HCT116 (cell line): ENCODE measurements around the gene CES5A. TPM values are rescaled to one million over a fixed set of nuclear protein-coding genes. Genes with fewer than 3 reads are reported as not detected.

Experiments used
- ATAC-seq: fragments of 200-7000 bp; cut with Tn5 transposase; 2 replicates; pipeline ENCODE4 v1.9.1; 2020; ENCODE audit warnings: mild to moderate bottlenecking, moderate library complexity
- BruUV-seq: library from RNA; stranded (reverse); fragments of 400-500 nt; replicated peaks from 2 replicates; lab custom pipeline; 2021; lab: Mats Ljungman, UMichigan
- CTCF ChIA-PET: fragments of 300-600 bp; sonication (Branson Sonifier 250); formaldehyde crosslinking; loops from one replicate; lab custom pipeline; 2021; ENCODE audit warnings: antibody characterized with exemption; lab: Charles Lee
- POLR2A ChIA-PET: fragments of 300-600, 350-600 bp; sonication (Branson Sonifier 250); formaldehyde crosslinking; loops from one replicate; lab custom pipeline; 2021; ENCODE audit warnings: antibody characterized with exemption; lab: Charles Lee
- RAD21 ChIA-PET, 2 experiments: fragments of 300-600 bp; sonication (Branson Sonifier 250); formaldehyde crosslinking; loops; one replicate each; lab custom pipeline; 2023; ENCODE audit warnings: low total read pairs in 2 of 2; ENCODE audit not compliant: uncharacterized antibody in 2 of 2, unreplicated experiment in 2 of 2, low non-redundant PET in 1 of 2; lab: Charles Lee
- DNase-seq: peaks from one replicate; pipeline ENCODE4 v3.0.0-alpha.2; 2010; ENCODE audit warnings: low read depth, low spot score
- H2AFZ ChIP-seq: fragments of 200-600 bp; shearing (Covaris generic), sonication (generic); 2 replicates; pipeline ENCODE4 v1.6.1; 2017; ENCODE audit warnings: low read depth, mixed run types, mixed read lengths, antibody characterized with exemption, low read length; ENCODE audit not compliant: poor library complexity, severe bottlenecking
- H3K27ac ChIP-seq: 2 replicates; pipeline ENCODE4 v1.5.1; 2012; ENCODE audit warnings: low read depth, low read length
- H3K27me3 ChIP-seq: fragments of 200-600 bp; sonication (generic); 2 replicates; pipeline ENCODE4 v1.6.1; 2016; ENCODE audit warnings: mixed run types, low read length, mixed read lengths; ENCODE audit not compliant: insufficient read depth
- H3K36me3 ChIP-seq, 2 experiments: fragments of 200-500 bp in 1 of 2; fragments of 200-600 bp in 1 of 2; sonication (Bioruptor generic) in 1 of 2; sonication (generic) in 1 of 2; 2 replicates each; pipeline versions ENCODE4 v1.5.1 to v1.6.1; 2014 to 2016; ENCODE audit warnings: low read length in 2 of 2, inconsistent platforms in 1 of 2, mixed read lengths in 1 of 2, mixed run types in 1 of 2; ENCODE audit not compliant: insufficient read depth in 2 of 2, control insufficient read depth in 1 of 2
- H3K4me1 ChIP-seq, 2 experiments: fragments of 200-600 bp in 1 of 2; sonication (generic) in 1 of 2; 2 replicates each; pipeline versions ENCODE4 v1.5.1 to v1.6.1; 2012 to 2017; ENCODE audit warnings: low read length in 2 of 2, inconsistent platforms in 1 of 2, mild to moderate bottlenecking in 1 of 2, mixed read lengths in 1 of 2, mixed run types in 1 of 2, moderate library complexity in 1 of 2; ENCODE audit not compliant: insufficient read depth in 2 of 2, control insufficient read depth in 1 of 2
- H3K4me2 ChIP-seq: fragments of 200-600 bp; sonication (generic); 2 replicates; pipeline ENCODE4 v1.6.1; 2017; ENCODE audit warnings: mixed run types, low read length, mixed read lengths
- H3K4me3 ChIP-seq, 2 experiments: fragments of 200-600 bp in 1 of 2; sonication (generic) in 1 of 2; replicated peaks in 1 of 2; 2 replicates each; pipeline ENCODE4 v1.5.1; 2011 to 2016; ENCODE audit warnings: low read length in 2 of 2, control low read depth in 1 of 2, low read depth in 1 of 2, mild to moderate bottlenecking in 1 of 2, mixed read lengths in 1 of 2, mixed run types in 1 of 2
- H3K79me2 ChIP-seq: fragments of 200-600 bp; sonication (generic); 2 replicates; pipeline ENCODE4 v1.6.1; 2017; ENCODE audit warnings: mild to moderate bottlenecking, mixed run types, low read length, moderate library complexity, mixed read lengths; ENCODE audit not compliant: insufficient read depth
- H3K9ac ChIP-seq: fragments of 200-600 bp; sonication (generic); 2 replicates; pipeline ENCODE4 v1.6.1; 2016; ENCODE audit warnings: low read length, mixed read lengths
- H3K9me2 ChIP-seq: fragments of 200-600 bp; sonication (generic), shearing (Covaris generic); 2 replicates; pipeline ENCODE4 v1.6.1; 2017; ENCODE audit warnings: mixed run types, mild to moderate bottlenecking, moderate library complexity; ENCODE audit not compliant: insufficient read depth
- H3K9me3 ChIP-seq, 2 experiments: fragments of 200-500 bp in 1 of 2; fragments of 200-600 bp in 1 of 2; sonication (Bioruptor generic) in 1 of 2; sonication (generic) in 1 of 2; 2 replicates each; pipeline ENCODE4 v1.6.1; 2014 to 2017; ENCODE audit warnings: low read length in 2 of 2, mixed read lengths in 2 of 2, inconsistent platforms in 1 of 2, low read depth in 1 of 2, mild to moderate bottlenecking in 1 of 2, mixed run types in 1 of 2, moderate library complexity in 1 of 2; ENCODE audit not compliant: control insufficient read depth in 1 of 2, insufficient read depth in 1 of 2
- H4K20me1 ChIP-seq: fragments of 200-600 bp; sonication (generic), shearing (Covaris generic); 2 replicates; pipeline ENCODE4 v1.6.1; 2017; ENCODE audit warnings: mixed run types, mild to moderate bottlenecking, moderate library complexity; ENCODE audit not compliant: insufficient read depth
- CEBPB ChIP-seq: IDR thresholded peaks from 2 replicates; pipeline ENCODE4 v1.6.1; 2012; ENCODE audit warnings: low read depth
- EGR1 ChIP-seq: IDR thresholded peaks from 2 replicates; pipeline ENCODE4 v1.6.1; 2012; ENCODE audit warnings: low read depth
- ELF1 ChIP-seq: IDR thresholded peaks from 2 replicates; pipeline ENCODE4 v1.6.1; 2012; ENCODE audit warnings: low read depth, borderline replicate concordance
- EZH2phosphoT487 ChIP-seq: fragments of 200-600 bp; IDR thresholded peaks from 2 replicates; pipeline ENCODE4 v1.6.1; 2018; ENCODE audit warnings: antibody characterized with exemption, borderline replicate concordance
- JUND ChIP-seq: IDR thresholded peaks from 2 replicates; pipeline ENCODE4 v1.6.1; 2012
- POLR2A ChIP-seq: IDR thresholded peaks from 2 replicates; pipeline ENCODE4 v1.7.0; 2011; ENCODE audit warnings: borderline replicate concordance; ENCODE audit not compliant: insufficient read depth, insufficient read length; ENCODE audit errors: extremely low read depth
- RAD21 ChIP-seq: IDR thresholded peaks from 2 replicates; pipeline ENCODE4 v1.6.1; 2012; ENCODE audit warnings: low read depth, mild to moderate bottlenecking
- SIN3A ChIP-seq: IDR thresholded peaks from 2 replicates; pipeline ENCODE4 v1.6.1; 2012; ENCODE audit warnings: low read depth
- SP1 ChIP-seq: IDR thresholded peaks from 2 replicates; pipeline ENCODE4 v1.6.1; 2012; ENCODE audit warnings: low read depth
- SRF ChIP-seq: IDR thresholded peaks from 2 replicates; pipeline ENCODE4 v1.6.1; 2012; ENCODE audit warnings: low read depth
- TCF7L2 ChIP-seq: IDR thresholded peaks from 2 replicates; pipeline ENCODE4 v1.7.0; 2011; ENCODE audit warnings: borderline replicate concordance, inconsistent platforms; ENCODE audit not compliant: insufficient read depth, insufficient read length; ENCODE audit errors: extremely low read depth
- ZFX ChIP-seq: fragments of 450-650 bp; IDR thresholded peaks from 2 replicates; pipeline ENCODE4 v1.6.1; 2017
- ZNF274 ChIP-seq: fragments of 200-500 bp; sonication (Bioruptor generic); IDR thresholded peaks from 2 replicates; pipeline ENCODE4 v1.6.1; 2014; ENCODE audit warnings: mild to moderate bottlenecking, low read depth, low read length, inconsistent platforms
- intact Hi-C: fragments of 100-400 bp; cut with micrococcal nuclease; formaldehyde crosslinking; loops from 2 replicates; pipeline ENCODE4 v1.10.0; 2022
- total RNA-seq: library from RNA; stranded (reverse); gene quantifications from one replicate; pipeline ENCODE4 v1.2.1, GENCODE V29; 2021; ENCODE audit not compliant: unreplicated experiment
- TF ChIP-seq, protein P1 (sequence below): IDR thresholded peaks from 2 replicates; pipeline ENCODE4 v1.6.1; 2012; ENCODE audit warnings: low read depth
- TF ChIP-seq, protein P2 (sequence below): IDR thresholded peaks from 2 replicates; pipeline ENCODE4 v1.6.1; 2011; ENCODE audit warnings: mild to moderate bottlenecking, low read length, moderate library complexity; ENCODE audit not compliant: insufficient replicate concordance; ENCODE audit errors: extremely low read depth
- TF ChIP-seq, protein P3 (sequence below), 3 experiments: fragments of 200-600 bp in 1 of 3; sonication (generic) in 1 of 3; IDR thresholded peaks in 2 of 3; conservative IDR thresholded peaks in 1 of 3; 2 replicates each; pipeline ENCODE4 v1.5.1; 2012 to 2017; ENCODE audit warnings: low read depth in 2 of 3, low read length in 2 of 3, antibody characterized with exemption in 1 of 3, borderline replicate concordance in 1 of 3, control low read depth in 1 of 3, mild to moderate bottlenecking in 1 of 3, mixed read lengths in 1 of 3, mixed run types in 1 of 3, moderate library complexity in 1 of 3; ENCODE audit not compliant: insufficient read depth in 1 of 3
- TF ChIP-seq, protein P4 (sequence below): IDR thresholded peaks from 2 replicates; pipeline ENCODE4 v1.6.1; 2012
- TF ChIP-seq, protein P5 (sequence below): IDR thresholded peaks from 2 replicates; pipeline ENCODE4 v1.6.1; 2012

CES5A gene
- total RNA-seq, 1 experiment from 2014 or later = not detected

DNA sequence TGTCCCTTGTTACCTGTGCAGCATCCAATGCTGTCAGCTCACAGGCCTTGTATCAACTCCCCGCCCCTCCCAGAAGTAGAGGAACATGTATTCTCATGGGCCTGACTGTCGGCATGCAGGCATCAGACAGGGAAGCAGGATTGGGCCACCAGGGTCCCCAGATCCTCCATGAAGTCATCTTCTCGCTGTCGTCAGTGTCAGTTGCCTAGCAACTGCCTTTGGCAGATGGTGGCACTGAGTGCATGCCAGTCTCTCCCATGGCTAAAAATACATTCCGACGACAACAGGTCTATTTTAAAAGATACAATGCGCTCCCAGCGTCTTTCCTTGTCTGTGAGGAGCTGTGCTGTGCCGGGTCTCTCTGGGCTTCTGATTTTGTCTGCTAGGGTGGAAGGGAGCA lies 36.8 kb upstream of the CES5A start:
- intact Hi-C loops = no loop called here
- Histone ChIP-seq H3K9me2 (no peaks in the 10 kb centered on the region), H3K27me3 (peaks cover 56% of the 10 kb centered on the region), H2AFZ (no peak overlapping the region), H3K79me2 (no peaks in the 10 kb centered on the region), H3K36me3 (no peaks in the 10 kb centered on the region), H3K4me1 (no peaks in the 10 kb centered on the region), H3K27ac (no peak overlapping the region), H3K9ac (no peak overlapping the region), H4K20me1 (no peaks in the 10 kb centered on the region), H3K4me2 (no peak overlapping the region), H3K9me3 (no peaks in the 10 kb centered on the region), H3K4me3 (no peak overlapping the region)
- no peak for TF ChIP-seq TCF7L2
- TF ChIP-seq, protein P1, sequence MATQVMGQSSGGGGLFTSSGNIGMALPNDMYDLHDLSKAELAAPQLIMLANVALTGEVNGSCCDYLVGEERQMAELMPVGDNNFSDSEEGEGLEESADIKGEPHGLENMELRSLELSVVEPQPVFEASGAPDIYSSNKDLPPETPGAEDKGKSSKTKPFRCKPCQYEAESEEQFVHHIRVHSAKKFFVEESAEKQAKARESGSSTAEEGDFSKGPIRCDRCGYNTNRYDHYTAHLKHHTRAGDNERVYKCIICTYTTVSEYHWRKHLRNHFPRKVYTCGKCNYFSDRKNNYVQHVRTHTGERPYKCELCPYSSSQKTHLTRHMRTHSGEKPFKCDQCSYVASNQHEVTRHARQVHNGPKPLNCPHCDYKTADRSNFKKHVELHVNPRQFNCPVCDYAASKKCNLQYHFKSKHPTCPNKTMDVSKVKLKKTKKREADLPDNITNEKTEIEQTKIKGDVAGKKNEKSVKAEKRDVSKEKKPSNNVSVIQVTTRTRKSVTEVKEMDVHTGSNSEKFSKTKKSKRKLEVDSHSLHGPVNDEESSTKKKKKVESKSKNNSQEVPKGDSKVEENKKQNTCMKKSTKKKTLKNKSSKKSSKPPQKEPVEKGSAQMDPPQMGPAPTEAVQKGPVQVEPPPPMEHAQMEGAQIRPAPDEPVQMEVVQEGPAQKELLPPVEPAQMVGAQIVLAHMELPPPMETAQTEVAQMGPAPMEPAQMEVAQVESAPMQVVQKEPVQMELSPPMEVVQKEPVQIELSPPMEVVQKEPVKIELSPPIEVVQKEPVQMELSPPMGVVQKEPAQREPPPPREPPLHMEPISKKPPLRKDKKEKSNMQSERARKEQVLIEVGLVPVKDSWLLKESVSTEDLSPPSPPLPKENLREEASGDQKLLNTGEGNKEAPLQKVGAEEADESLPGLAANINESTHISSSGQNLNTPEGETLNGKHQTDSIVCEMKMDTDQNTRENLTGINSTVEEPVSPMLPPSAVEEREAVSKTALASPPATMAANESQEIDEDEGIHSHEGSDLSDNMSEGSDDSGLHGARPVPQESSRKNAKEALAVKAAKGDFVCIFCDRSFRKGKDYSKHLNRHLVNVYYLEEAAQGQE = no peak
- no peak for TF ChIP-seq SIN3A
- no peak for TF ChIP-seq EZH2phosphoT487
- no peak for TF ChIP-seq SP1
- TF ChIP-seq RAD21 = no peak
- TF ChIP-seq, protein P2, sequence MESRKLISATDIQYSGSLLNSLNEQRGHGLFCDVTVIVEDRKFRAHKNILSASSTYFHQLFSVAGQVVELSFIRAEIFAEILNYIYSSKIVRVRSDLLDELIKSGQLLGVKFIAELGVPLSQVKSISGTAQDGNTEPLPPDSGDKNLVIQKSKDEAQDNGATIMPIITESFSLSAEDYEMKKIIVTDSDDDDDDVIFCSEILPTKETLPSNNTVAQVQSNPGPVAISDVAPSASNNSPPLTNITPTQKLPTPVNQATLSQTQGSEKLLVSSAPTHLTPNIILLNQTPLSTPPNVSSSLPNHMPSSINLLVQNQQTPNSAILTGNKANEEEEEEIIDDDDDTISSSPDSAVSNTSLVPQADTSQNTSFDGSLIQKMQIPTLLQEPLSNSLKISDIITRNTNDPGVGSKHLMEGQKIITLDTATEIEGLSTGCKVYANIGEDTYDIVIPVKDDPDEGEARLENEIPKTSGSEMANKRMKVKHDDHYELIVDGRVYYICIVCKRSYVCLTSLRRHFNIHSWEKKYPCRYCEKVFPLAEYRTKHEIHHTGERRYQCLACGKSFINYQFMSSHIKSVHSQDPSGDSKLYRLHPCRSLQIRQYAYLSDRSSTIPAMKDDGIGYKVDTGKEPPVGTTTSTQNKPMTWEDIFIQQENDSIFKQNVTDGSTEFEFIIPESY = no peak
- TF ChIP-seq, protein P3, sequence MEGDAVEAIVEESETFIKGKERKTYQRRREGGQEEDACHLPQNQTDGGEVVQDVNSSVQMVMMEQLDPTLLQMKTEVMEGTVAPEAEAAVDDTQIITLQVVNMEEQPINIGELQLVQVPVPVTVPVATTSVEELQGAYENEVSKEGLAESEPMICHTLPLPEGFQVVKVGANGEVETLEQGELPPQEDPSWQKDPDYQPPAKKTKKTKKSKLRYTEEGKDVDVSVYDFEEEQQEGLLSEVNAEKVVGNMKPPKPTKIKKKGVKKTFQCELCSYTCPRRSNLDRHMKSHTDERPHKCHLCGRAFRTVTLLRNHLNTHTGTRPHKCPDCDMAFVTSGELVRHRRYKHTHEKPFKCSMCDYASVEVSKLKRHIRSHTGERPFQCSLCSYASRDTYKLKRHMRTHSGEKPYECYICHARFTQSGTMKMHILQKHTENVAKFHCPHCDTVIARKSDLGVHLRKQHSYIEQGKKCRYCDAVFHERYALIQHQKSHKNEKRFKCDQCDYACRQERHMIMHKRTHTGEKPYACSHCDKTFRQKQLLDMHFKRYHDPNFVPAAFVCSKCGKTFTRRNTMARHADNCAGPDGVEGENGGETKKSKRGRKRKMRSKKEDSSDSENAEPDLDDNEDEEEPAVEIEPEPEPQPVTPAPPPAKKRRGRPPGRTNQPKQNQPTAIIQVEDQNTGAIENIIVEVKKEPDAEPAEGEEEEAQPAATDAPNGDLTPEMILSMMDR (IDR thresholded peaks at IDR 0.05 in 2 of 3, conservative IDR thresholded peaks at IDR 0.05 in 1 of 3; ENCODE audit: borderline replicate concordance in 1 of 3, insufficient read depth in 1 of 3, low read depth in 2 of 3, low read length in 2 of 3) = no peak
- TF ChIP-seq CEBPB = no peak
- TF ChIP-seq, protein P4, sequence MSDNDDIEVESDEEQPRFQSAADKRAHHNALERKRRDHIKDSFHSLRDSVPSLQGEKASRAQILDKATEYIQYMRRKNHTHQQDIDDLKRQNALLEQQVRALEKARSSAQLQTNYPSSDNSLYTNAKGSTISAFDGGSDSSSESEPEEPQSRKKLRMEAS = no peak
- TF ChIP-seq, protein P5, sequence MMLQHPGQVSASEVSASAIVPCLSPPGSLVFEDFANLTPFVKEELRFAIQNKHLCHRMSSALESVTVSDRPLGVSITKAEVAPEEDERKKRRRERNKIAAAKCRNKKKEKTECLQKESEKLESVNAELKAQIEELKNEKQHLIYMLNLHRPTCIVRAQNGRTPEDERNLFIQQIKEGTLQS = no peak
- TF ChIP-seq JUND = no peak
- no peak for TF ChIP-seq SRF
- no peak for TF ChIP-seq ELF1
- no peak for TF ChIP-seq EGR1
- no peak for TF ChIP-seq POLR2A
- no peak for TF ChIP-seq ZFX
- no peak for TF ChIP-seq ZNF274
- BruUV-seq = no TSS peak
- CTCF ChIA-PET = no interaction called here
- POLR2A ChIA-PET = no interaction called here
- RAD21 ChIA-PET = no interaction called here
- no peak for ATAC-seq
- DNase-seq = no peak
